Stimulated activated CD8-positive, alpha-beta memory T cell treated with anti-CD3 and anti-CD28 coated beads, Interleukin-15, amount 100 ng/mL, for 1 hour (primary cell): ENCODE results near the gene ANO2.
"Not testable (repeated sequence)": the region's sequence is repeated elsewhere in the genome, so short reads cannot be mapped to it uniquely, and the experiment has no call there.

Experiments used
- DNase-seq: peaks from one replicate; pipeline ENCODE4 v3.0.0-alpha.2; 2020; ENCODE audit warnings: low read depth

The ANO2 gene

GRCh38 chr12:5723071-5723470 is 222.0 kb downstream of the ANO2 start:
- DNase-seq = no peak

DNA sequence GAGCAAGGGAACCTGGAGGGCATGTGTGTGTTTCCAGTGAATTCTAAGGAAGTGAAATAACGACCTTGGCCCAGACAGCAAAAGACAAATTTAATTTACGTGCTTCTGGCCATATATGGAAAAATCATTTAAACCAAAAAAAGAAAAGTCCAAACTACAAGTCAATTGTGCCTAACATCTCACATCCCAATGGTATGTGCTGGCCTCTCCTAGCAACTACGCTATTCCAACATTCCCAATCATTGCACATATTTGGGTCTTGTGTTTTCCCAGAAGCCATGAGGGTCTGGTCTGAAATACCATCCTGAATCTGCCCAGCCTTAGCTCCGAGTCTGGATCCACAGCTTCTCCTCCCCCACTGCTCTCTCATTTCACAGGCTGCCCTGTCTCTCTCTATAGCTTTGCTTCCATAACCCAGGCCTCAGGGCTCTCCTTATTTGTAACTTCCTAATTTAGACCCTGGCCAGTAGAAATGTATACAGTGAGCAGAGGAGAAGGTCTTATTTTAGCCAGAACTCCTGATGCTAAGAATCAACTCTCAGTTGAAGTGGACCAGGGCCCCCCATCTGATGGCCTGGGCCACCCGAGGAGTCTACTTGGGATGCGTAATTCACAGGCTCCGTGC is 224.6 kb downstream of the ANO2 start:
- DNase-seq = no peak

DNA sequence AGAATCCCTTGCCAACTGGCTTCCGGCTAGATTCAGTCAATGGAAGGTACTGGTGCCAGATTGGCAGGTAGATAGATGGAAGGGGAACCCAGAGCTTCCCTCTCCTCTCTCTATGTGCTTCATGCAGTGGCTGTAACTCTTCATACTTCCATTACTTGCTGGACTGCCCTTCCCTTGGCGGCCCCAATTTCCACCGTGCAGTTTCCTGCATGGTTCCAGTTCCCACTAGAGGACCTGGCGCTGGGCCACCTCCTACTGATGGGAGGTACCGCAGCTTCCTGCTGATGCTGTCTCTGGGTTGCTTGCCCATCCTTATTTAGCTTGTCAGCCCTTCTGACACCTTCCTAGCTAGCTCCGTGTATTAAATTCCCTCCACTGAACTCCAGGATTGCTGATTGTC is 226.4 kb downstream of the ANO2 start:
- no peak for DNase-seq

DNA sequence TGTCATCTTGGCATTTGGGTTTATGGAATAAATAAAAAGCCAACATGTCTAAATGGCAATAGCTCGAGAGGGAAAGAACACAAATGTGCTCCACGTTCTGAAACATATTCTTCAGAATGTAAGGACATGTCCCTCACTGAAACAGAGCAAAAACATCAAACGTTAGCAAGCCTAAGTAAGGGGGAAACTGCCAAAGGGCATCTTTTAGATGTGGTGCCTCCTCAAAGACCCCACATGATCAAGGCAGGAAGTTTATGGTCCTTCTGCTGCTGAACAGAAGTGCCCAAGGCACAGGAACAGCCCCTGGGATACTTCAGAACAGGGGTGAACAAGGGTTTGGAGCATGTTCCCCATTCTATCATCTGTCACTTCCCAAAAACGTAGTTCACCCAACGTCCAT is 227.0 kb downstream of the ANO2 start:
- DNase-seq = no peak

GRCh38 chr12:5716976-5717375 is 228.1 kb downstream of the ANO2 start:
- no peak for DNase-seq

GRCh38 chr12:5716201-5716600 is 228.9 kb downstream of the ANO2 start:
- no peak for DNase-seq

GRCh38 chr12:5715021-5715420 is 230.0 kb downstream of the ANO2 start:
- no peak for DNase-seq

GRCh38 chr12:5713599-5714081 is 231.4 kb downstream of the ANO2 start:
- DNase-seq = no peak

DNA sequence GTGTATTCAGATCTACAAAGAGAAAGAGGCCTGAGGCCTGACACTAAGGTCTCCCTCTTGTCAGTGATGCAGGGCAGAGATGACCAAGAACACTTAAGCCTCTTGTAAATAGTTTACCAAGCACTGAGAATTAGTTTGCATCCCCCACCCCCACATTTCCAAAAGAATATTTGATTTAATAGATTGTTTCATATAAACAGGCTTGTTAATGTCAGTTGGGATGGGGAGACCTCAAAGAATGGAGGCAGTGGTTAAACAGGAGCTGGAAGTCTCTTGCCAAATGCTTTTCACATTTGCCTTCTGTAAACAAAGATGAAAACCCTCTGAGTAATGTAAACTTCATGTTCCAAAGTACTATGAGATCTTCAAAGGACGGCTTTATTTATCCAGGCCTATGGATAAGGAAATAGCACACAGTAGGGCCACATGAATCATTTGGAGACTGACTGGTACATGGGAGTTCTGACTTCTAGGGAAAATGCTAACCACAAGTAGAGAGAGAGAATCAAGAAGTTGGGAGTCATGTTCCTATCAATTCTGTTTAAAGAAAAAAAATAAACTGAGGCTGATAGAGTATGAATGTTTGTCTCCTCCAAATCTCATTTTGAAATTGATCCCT is 234.7 kb downstream of the ANO2 start:
- no peak for DNase-seq

DNA sequence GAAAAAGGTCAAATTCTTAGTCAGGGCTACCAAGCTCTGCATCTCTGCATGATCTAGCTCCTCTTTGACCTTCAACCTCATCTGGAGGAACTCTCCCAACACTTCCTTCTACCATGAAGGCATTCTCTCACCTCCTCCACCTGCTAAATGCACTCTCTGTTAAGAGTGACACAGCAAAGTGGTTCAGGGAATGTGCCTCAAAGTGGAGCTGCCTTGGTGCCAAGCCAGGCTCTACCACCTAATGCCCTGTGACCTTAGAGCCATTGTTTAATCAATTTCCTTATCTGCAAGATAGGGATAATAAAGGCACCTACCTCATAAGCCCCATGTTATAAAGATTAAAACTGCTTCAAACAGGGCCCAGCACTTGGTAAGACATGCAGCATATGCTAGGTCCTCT is 236.7 kb downstream of the ANO2 start:
- DNase-seq = no peak

- DNase-seq = no peak
These were observed 238.8 kb downstream of the ANO2 start for GRCh38 chr12:5706247-5706646.

DNA sequence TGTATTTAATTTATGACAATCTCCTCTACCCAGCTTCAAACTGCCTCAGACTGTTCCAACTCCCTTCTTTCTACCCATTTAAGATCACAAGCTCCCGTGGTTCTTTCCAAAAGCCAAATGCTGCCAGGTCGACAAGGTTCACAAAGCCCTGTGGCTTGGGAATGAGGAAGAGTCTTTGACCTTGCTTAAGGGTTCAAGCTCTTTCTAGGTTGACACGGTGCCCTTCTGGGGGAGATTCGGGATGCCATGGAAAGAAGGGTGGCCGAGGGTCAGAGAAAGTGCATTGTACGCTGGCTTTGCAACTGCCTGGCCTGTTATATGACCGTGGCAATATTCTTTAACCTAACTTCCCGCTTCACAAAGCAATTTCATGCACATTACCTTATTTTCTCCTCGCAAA is 239.3 kb downstream of the ANO2 start:
- no peak for DNase-seq

DNA sequence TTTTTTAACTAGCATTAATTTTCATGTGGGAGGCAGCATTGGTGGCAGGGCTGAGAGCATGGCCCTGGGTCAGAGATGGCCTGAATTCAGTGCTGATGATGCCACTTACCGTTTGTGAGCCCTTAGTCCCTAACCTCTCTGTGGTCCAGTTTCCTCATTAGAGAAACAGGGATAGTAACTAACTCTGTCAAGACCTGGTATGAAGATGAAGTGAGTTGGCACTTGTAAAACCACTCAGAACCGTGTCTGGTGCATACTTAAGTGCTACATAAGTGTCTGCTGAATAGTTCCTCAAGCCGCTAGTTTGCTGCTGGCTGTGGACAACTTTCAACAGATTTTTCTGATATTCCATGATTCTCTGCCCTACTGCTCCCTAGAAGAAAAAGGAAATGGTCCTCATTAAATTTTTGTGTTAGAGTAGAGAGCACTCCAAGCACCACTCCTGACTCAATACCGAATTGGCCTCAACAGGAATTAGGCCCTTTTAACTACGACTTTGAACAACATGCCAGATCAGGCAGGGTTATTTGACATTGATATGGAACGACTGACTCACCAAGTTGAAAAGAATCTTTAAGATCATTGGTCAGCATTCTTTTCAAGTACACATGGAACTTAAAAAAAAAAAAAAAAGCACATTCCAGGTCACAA is 250.2 kb downstream of the ANO2 start:
- DNase-seq = no peak

DNA sequence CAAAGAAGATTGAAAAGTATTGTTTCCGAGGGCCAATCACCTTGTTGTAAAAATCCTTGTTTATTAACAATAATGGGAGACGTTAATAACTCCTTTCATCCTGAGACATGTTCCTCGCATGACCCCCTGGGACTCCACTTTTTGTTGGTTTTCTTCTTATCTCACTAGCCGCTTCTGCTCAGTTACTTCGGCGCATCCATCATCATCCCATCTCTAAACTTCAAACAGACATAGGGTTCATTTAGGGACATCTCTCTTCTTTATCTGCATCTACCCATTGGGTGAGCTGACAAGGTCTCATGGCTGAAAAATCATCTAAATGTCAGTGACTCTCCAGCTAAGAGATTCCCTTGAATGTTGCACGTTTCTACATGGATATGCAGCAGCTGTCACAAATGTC is 252.2 kb downstream of the ANO2 start:
- no peak for DNase-seq

- no peak for DNase-seq
These were observed 253.1 kb downstream of the ANO2 start for GRCh38 chr12:5691943-5692342.

DNA sequence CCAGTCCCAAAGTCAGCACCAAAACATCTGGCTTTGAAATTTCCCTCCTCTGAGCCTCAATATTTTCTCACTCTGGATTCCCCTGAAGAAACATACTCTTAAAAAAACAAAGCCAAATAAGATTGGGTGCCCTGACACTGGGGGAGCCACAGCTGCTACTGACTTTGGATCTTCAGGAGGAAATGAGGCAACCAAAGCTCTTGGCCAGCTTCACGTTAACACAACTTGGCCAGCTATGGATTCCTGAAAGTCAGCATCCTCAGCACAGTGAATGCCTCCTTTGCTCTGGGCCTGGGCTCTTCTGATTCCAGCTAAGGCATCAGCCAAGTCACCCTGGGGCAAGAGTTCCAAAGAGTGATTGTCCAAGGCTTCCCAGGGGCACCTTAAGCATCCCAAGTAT is 254.8 kb downstream of the ANO2 start:
- no peak for DNase-seq

GRCh38 chr12:5689773-5690172 is 255.3 kb downstream of the ANO2 start:
- no peak for DNase-seq

DNA sequence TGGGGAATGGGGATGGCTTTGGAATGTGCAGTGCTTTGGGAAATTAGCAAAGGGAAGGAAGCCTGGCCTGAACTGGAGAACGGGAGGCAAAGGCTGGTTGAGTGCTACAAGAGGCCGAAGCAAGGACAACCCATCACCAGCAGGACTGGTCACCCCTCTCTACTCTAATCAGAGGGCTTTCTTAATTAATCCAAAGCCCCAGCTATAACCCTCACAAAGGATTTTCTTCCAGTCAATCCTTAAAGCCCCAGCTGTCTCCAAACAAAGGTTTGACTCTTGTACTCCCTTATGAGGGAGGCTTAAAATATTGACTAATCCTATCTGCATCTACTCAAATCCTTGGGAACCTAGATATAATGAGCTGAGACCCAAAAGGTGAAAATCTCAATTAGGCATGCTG is 256.8 kb downstream of the ANO2 start:
- DNase-seq = no peak

GRCh38 chr12:5685935-5686334 is 259.1 kb downstream of the ANO2 start:
- DNase-seq = no peak

DNA sequence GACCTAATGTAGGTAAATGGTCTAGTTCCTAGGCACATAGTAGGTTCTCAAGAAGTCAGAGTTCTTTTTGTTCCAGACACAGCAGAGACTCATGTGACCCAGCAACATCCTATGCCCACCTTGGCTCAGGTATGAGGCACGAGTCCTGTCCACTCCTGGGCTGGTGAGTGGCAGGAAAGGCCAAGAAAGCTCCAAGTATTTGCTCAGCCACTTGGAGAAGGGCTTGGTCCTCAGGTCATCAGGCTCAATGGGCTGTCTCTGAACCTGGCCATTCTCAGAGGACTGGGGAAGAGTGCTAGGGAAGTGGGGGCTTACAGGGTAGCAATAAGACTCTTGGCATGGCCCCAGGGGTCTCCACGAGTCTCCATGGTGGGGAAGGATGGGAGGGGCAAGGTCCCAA is 260.1 kb downstream of the ANO2 start:
- DNase-seq = no peak

- DNase-seq = no peak
These were observed 262.5 kb downstream of the ANO2 start for GRCh38 chr12:5682581-5682980.

GRCh38 chr12:5678176-5678575 is 266.9 kb downstream of the ANO2 start:
- no peak for DNase-seq

DNA sequence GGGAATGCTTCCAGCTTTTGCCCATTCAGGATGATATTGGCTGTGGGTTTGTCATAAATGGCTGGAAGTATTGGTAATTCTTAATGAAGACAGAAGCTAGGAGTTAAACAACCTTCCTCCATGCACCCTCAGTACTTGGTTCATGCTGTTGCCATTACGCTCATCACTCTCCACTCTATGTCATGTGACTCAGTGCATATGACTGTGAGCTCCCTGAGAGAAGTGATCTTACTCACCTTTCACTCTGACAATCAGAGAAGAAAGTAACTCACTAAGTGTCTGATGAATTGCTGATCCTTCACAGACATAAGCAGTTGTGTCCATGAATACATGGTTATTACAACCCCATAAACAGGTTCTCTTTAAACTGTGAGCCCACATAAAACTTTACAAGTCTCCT is 275.4 kb downstream of the ANO2 start:
- DNase-seq = not testable (repeated sequence)

DNA sequence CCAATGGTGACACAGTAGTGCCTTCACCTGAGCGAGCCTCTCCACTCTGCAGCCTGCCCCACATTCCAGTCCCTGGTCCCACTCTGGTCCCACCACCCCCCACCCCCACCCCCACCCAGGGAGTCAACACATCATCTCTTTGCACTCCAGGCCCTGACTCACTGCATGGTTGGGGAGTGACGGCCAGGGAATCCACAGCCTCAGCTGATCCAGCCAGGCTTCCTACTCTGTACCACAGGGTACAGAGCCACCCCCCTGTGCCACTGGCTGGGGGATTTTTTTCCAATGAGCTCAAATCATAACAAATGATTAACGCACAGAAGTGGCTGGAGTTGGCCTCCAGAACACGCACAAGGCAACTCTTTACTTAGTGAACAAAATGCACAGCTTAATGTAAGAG is 279.4 kb downstream of the ANO2 start:
- DNase-seq = no peak
